HG03354 (cell line): Measurements from ENCODE around the gene KIAA0753.

Source experiments
- ATAC-seq: cut with Tn5 transposase; IDR thresholded peaks from one replicate; pipeline ENCODE4 v1.9.1; 2021; ENCODE audit warnings: mild to moderate bottlenecking; ENCODE audit not compliant: unreplicated experiment, poor library complexity, severe bottlenecking

The KIAA0753 gene

GRCh38 chr17:6640536-6641246 is at the start of gene KIAA0753, which contains the start of gene TXNDC17:
Gene KIAA0753 (minus strand): TSS chr17:6640711. CDS start chr17:6635103, 5,608 bp downstream.
Gene TXNDC17 (plus strand): TSS chr17:6641060. CDS start chr17:6641083, 23 bp downstream.
- peak; percentile 87 for ATAC-seq

DNA sequence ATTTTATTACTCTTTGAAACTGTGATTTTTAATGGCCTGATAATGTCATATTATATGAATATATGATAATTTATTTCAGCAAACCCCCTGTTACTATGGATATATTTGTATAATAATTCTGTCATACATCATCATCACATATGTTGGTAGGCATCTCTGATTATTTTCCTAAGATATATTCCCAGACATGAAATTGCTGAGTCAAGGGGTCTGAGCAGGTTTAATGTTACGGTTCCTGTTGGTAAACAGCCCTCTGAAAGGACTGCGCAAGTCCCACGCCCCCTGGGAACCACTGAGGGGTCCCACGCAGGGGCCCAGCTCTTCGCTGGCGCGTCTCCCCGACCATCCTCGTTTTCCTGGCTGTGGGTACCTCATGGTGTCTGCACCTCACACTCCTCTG is 48.4 kb upstream of the KIAA0753 start:
- ATAC-seq, result no peak

GRCh38 chr17:6686026-6686425 is 45.5 kb upstream of the KIAA0753 start:
- ATAC-seq, result no peak

DNA sequence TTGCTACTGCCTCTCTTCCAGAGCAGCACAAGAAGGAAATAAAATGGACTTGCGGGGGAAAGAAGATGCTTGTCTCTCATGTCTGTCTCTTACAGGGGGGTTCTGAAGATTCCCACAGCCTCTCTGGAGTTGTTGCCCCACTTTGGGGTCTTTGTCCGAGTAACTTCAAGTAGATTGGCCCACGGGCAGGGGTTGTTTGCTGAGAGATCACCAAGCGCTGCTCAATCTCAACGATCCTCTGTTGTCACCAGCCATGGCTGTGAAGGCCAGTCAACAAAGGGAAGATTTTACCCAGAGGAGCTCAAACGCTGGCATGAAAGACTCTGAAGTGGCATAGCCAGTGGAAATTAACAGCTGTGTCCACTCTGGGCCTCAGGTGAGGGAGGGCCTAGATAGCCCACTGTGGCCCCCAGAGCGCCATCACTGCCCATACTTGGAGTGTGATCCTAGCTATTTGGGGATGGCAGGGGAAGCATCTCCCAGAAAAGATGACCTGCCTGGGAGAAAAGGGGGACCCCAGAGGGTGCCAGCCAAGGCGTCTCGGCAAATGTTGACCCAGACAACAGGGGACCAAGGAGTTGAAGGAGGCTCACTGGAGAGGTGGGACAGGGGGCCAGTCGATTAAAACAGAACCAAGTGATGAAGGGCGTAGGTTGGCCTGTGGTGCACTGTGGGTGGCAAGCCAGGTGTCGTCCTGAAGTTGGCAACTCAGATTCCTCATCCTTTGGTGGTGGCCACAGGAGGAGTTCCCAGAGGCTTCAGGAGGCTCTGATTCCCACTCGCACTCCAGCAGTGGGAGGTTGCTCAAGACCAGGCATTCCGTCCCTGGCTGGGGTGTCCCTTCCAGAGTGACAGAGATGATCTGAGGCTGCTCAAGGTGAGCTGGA is 44.6 kb upstream of the KIAA0753 start:
- ATAC-seq, result no peak

- no peak for ATAC-seq
These were observed 43.9 kb upstream of the KIAA0753 start for GRCh38 chr17:6684460-6684783.

GRCh38 chr17:6683730-6684459 is 43.4 kb upstream of the KIAA0753 start:
- ATAC-seq, result no peak

- ATAC-seq, result no peak
These were observed 42.7 kb upstream of the KIAA0753 start for GRCh38 chr17:6683081-6683684.

DNA sequence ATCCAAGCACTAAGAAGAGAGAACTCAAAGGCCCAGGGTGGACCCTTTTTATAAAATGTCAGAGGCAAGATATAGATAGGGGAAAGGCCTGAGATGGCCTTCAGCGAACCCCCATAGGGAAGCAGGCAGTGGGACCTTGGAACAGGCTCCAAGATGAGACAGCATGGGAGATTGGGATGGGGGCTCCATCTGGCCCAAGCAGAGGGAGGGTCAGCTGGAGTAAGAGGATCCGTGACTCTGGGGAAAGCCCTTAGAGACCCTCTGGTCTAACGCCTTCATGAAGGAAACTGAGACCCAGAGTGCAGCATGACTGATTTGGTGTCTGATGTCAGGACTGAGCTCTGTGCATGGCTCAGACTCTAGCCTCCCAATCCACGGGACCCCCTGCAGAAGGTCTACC is 41.8 kb upstream of the KIAA0753 start:
- ATAC-seq, result no peak

GRCh38 chr17:6681671-6682070 is 41.2 kb upstream of the KIAA0753 start:
- no peak for ATAC-seq

DNA sequence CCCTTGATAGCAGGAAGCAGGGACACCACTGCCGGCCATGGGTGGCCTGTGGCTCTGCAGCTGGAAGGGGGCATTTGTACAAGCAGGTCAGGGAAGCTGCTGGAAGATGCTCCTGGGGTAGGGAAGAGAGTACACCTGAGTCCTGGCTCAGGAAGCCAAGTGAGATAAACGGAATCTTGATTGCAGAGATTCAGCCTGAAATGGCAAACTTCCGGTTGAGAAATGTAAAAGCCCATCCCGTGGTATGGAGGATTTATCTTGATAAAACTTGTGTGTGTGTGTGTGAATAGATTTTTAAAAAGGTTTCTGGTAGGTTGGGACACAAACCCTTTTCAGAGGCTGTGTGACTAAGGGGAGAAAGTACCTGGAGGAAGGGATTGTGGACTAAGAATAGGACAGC is 40.7 kb upstream of the KIAA0753 start:
- no peak for ATAC-seq

DNA sequence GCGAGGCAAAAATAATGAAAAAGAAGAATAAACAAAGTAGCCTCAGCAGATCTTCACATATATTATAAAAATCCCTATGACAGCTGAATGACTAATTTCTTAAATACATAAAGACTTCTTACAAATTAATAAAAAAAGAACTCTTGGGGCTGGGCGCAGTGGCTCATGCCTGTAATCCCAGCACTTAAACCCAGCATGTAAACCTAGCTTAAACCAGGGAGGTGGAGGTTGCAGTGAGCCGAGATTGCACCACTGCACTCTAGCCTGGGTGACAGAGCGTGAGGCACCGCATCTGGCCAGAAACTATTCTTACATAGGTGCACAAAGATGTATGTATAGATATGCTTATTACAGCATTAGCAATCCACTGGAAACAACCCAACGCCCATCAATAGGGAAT is 38.7 kb upstream of the KIAA0753 start:
- no peak for ATAC-seq

- no peak for ATAC-seq
These were observed 37.4 kb upstream of the KIAA0753 start for GRCh38 chr17:6677946-6678345.

GRCh38 chr17:6677158-6677831 is 36.8 kb upstream of the KIAA0753 start:
- ATAC-seq, result no peak

GRCh38 chr17:6676802-6677157 is 36.3 kb upstream of the KIAA0753 start:
- ATAC-seq, result no peak

DNA sequence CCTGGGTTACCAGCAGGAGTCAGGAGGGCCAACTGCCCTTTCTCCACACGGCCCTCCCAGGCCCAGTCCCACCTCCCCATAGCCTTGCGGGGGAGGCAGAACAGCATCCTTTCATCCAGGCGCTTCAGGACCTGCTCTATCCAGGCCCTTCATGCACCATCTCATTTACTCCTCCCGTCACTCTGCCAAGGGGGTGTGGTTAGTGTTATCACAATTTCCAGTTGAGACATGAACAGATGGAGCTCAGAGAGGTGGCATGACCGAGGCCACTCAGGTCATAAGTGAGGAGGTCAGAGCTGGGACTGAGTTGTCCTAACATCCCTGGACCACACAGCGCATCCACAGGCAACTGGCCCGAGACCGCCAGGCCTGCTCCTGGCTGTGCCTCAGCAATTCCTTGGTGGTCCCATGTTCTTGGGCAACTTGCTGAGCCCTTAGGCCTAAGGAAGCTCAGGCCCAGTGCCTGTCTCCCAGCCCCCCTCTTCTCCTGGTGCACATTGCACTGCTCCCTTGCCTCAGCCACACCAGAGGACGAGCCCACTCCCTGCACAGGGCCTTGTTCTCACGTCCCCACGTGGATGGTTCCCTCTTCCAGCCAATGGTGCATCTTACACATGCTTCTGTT is 34.8 kb upstream of the KIAA0753 start:
- ATAC-seq, result no peak

DNA sequence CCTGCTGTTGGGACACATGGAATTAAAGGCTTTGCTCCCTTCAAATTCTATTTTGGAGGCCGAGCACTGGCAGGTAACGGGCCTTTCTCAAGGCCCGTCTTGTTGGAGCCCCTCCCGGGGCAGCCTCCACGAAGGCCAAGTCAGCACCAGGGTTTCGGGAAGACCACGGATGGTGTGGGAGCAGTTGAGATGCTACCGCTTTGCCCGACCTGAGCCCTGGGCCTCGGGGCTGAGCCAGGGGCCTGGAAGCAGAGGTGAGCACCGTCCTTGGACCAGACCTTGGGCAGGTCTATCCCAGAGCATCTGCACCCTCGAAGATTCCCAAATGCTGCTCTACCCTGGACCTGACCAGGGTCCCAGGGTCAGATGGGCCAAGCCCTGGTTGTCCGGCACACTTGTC is 34.1 kb upstream of the KIAA0753 start:
- no peak for ATAC-seq

DNA sequence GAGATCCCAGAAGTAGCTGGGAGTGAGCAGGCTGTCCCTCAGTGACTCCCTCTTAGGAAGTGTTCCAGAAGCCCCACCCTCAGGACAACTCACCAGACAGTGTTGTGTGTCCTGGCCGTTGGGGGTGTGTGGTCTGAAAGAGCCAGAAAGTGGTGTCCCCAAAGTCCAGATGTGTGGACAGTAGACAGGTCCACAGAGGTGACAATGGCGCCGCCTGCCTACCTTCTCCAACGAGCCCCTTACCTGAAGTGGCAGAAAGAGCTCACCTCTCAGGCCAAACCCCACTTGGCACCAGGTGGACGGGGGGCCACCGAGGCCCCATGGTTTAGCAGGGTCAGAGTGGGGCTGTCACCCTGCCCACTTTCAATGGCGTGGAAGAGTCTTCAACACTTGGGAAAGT is 30.9 kb upstream of the KIAA0753 start:
- no peak for ATAC-seq

GRCh38 chr17:6670999-6671398 is 30.5 kb upstream of the KIAA0753 start:
- ATAC-seq, result no peak

DNA sequence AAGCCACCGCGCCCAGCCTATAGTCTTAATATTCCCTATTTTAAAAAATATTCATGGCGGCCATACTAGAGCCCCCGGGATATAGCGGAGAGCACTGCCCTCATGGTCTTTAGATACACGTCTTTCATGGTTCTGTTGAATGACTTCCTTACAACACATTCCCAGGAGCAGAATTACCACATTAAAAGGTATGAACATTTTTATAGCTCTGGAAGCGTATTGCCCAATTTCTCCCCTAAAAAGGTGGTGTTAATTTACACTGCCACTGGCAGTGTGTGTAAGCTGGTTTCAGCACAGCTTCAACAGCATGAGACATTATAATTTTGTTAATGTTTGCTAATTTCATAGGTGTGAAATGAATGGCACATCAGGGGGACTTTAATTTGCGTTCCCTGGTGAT is 30.1 kb upstream of the KIAA0753 start:
- no peak for ATAC-seq
